GM19463 (cell line): ENCODE data around the gene CDK5RAP3.
"Not testable (repeated sequence)": the region's sequence is repeated elsewhere in the genome, so short reads cannot be mapped to it uniquely, and the experiment has no call there.

ENCODE experiments used
- ATAC-seq: cut with Tn5 transposase; IDR thresholded peaks from one replicate; pipeline ENCODE4 v1.9.1; 2021; ENCODE audit warnings: mild to moderate bottlenecking, moderate library complexity; ENCODE audit not compliant: unreplicated experiment

The CDK5RAP3 gene

DNA sequence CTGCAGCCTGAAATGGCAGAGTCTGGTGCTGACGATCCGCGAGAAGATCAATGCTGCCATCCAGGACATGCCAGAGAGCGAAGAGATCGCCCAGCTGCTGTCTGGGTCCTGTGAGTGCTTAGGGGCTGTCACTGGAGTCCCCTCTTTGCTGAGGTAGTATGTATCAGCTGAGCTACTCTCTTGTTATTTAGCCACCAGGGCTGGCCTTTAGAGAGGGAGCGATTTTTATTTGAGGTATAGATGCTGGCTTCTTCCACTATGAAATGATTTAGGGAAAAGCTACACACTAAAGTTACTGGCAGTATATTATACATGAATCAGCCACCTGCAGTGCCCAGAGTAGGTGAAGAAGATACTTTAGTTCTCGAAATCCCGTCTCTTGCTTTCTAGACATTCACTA, 2.6 kb downstream of the CDK5RAP3 start:
- ATAC-seq = no peak

DNA sequence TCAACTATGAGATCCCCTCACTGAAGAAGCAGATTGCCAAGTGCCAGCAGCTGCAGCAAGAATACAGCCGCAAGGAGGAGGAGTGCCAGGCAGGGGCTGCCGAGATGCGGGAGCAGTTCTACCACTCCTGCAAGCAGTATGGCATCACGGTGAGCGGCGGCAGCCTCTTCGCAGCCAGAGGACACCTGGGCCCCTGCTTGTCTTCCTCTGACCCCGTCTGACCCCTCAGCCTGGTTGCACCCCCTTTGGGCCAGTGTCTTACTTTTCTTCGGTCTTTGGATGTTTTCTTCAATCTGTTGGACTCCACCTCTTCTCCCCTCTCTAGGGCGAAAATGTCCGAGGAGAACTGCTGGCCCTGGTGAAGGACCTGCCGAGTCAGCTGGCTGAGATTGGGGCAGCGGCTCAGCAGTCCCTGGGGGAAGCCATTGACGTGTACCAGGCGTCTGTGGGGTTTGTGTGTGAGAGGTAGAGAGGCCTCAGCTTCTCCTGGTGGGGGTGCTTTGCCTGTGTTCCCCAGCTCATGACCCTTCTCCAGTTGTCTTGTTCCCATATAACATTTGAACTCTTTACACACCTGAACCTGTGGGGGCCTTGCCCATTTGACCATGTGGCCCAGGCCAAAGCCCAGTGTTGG, 4.4 kb downstream of the CDK5RAP3 start:
- no peak for ATAC-seq

DNA sequence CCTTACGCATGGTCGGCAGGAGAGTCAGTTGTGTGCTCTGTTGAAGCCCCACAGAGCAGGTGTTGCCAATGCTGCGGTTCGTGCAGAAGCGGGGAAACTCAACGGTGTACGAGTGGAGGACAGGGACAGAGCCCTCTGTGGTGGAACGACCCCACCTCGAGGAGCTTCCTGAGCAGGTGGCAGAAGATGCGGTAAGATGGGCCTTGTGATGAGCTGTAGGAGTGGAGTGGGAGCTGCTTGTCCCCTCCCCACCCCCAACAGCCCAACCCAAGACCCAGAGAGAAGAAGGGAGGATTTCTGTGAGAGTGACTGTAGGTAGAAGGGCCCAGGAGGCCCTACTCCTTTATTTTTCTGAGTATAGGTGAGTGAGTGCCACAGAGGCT, 4.9 kb downstream of the CDK5RAP3 start:
- ATAC-seq = no peak

- no peak for ATAC-seq
Measured at GRCh38 chr17:47978324-47978723, 7.4 kb downstream of the CDK5RAP3 start.

GRCh38 chr17:47980541-47980940, 9.6 kb downstream of the CDK5RAP3 start:
- no peak for ATAC-seq

DNA sequence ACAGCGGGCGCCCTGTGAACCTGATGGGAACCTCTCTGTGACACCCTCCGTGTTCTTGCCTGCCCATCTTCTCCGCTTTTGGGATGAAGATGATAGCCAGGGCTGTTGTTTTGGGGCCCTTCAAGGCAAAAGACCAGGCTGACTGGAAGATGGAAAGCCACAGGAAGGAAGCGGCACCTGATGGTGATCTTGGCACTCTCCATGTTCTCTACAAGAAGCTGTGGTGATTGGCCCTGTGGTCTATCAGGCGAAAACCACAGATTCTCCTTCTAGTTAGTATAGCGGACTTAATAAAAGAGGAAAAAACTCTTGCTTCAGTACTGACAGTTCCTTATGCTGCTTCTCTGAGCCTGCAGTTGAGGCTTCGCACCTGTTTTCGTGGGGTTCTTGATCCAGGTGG, 10.5 kb downstream of the CDK5RAP3 start:
- ATAC-seq = no peak

- ATAC-seq = no peak
Measured at GRCh38 chr17:47982091-47982617, 11.2 kb downstream of the CDK5RAP3 start.

DNA sequence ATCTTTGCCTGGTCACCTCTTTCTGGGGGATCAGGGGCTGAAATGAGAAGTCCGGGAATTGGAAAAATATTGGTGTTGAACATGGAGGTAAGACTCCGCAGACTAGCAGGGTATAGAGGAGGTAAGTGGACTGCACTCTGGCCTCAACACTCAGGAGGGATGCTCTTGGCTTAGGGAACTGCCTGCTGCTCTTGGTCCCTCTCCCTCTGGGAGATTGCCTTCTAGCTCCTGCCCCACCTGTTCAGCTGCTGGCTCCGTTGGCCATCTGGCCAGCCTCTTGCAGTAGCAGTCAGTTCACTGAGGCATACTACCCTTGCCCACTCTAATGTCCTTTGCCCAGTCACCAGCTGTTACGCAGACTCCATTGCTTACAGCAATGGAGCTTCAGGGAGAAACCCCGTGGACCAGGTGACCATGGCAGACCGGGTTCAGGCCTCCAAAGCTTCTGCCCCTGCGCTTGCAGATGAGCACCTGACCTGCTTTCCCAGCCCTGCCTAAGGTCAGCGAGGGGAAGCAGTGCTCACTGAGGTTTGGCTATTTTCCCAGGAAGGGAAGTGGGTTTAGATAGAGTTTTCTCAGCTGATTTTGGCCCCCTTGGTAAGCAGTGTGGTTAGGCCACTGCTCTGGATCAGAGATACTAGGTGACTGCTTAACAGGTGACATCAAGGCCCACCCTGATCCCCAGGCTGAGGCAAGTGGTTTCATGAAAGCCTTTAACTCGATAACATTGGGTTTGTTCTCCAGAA, 11.9 kb downstream of the CDK5RAP3 start:
- no peak for ATAC-seq

DNA sequence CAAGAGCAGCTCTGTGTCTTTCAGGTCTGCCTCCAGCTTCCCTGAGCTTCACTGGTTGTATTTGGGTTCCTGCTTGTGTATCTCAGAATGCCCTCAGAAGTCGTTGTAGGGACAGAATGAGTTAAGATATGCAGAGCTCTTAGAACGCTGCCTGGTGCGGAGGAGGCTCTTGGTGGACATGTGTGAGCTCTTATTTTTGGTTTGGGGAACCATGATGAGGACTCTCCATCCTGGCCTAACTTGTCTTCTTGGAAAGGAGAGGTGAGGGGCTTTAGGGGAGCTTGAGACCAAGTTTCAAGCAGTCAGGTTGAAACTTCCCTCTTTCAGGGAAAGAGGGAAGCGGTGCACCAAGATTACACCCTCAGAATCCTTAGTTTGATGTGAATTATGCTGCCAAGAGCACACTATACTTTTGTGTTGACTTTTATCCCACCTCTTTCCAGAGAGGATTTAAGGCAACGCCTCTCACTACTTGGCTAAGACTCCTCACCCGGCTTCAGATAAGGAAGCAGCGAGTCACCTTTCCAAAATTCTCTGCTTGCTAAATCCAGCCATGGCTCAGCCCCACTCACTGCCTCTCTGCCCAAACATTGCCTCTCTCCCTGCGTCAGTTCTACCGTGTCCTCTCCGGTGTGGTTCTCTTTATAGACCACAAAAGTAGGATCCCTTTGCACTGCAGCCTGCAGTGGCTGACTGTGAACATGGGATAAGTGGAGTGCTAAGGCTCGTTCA, 12.7 kb downstream of the CDK5RAP3 start:
- no peak for ATAC-seq

GRCh38 chr17:47986520-47986919, 15.6 kb downstream of the CDK5RAP3 start:
- ATAC-seq = no peak

- ATAC-seq = no peak
Measured at GRCh38 chr17:47987240-47987835, 16.4 kb downstream of the CDK5RAP3 start.

DNA sequence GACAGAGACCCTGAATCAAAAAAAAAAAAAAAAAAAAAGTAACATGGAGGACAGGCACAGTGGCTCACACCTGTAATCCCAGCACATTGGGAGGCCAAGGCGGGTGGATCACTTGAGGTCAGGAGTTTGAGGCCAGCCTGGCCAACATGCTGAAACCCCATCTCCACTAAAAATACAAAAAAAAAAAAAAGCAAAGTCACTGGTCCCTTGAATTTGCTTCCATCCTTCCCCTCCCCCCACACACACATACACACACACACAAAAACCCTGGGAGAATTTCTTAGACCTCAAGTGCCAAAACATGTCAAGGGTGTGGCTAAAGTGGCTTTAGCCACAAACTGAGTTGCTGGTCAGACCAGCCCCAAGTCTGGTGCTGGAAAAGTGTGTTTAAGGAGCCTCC, 17.5 kb downstream of the CDK5RAP3 start:
- not testable (repeated sequence) for ATAC-seq

DNA sequence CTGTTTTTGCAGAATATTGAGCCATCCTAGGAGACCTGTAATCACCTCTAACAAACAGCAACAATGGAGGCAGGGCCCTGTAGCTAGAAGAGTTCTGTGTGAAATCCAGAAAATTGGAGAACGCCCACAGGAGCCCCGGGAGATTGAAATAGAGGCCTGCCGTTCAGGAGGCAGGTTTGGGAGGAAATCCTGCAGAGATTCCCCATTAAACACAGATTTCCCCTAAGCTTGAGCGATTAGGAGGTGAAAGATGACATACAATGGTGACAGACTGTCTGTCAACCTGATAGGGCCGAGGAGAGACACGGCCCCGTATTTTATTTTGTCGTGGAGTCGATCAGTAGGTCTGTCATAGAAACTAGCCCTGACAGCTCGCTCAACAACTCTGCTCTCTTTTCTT, 18.2 kb downstream of the CDK5RAP3 start:
- ATAC-seq = no peak

GRCh38 chr17:47989700-47990099, 18.8 kb downstream of the CDK5RAP3 start:
- ATAC-seq = no peak

GRCh38 chr17:47990962-47991731, 20.2 kb downstream of the CDK5RAP3 start:
- no peak for ATAC-seq

- no peak for ATAC-seq
Measured at GRCh38 chr17:47992216-47992615, 21.3 kb downstream of the CDK5RAP3 start.

- no peak for ATAC-seq
Measured at GRCh38 chr17:47993031-47993564, 22.2 kb downstream of the CDK5RAP3 start.

- ATAC-seq = no peak
Measured at GRCh38 chr17:47993964-47994363, 23.1 kb downstream of the CDK5RAP3 start.

DNA sequence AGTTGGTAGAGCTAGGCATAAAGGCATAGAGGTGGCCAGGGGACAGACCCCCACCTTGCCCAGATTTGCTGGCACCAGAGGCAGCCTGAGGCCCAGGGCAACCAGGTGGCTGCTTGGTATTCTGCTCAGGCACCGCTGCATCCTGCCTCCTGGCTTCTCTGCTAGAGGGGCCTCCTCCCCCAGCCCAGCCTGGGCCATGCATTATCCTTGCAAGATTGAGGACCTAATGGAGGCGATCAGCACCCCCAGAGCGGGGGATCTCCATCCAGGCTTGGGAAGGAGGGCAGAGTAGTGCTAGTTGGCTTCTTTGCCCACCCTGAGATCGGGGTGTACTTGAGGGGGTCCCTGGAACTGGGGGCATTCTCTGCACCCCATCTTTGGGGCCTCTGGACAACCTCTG, 23.8 kb downstream of the CDK5RAP3 start:
- no peak for ATAC-seq

DNA sequence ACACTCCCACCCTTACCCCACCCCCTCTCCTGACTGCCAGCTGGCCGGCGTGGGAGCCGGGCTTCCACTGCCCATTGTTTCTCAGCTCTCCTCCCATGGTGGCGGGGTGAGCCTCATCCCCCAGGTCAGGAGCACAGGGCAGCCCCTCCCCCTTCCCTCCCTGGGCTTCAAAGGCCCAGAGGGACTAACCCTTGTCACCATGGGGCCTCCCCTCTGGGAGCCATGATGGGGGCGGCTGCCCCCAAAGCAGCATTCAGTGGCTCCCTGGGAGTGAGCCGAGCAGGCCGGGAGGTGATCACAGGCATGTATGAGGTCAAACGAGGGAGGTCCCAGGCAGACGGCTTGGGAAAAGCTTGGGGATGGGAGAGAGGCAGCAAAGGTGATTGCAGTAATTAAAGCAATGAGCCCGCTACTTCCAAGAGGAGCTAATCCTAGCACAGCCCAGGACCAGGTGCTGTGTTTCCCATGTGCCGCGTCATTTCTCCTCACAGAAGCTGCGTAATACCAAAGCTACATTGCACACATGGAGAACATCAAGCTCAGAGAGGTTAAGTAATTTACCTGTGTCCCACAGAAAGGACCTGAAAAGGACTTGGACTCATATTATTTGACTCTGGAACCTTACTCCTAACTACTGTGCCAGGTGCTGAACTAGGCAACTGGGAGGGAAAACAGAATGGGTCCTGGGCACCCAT, 24.5 kb downstream of the CDK5RAP3 start:
- no peak for ATAC-seq
